ENCODE data around the gene FMNL2.

Gene FMNL2

GRCh38 chr2:152483276-152484063 lies 148.5 kb downstream of the FMNL2 start:
- no peaks in the 10 kb centered on the region for H3K4me1 ChIP-seq (ENCODE audit: control insufficient read depth, insufficient read depth, low read length)

GRCh38 chr2:152485954-152486736 lies 151.2 kb downstream of the FMNL2 start:
- H3K9ac ChIP-seq (ENCODE audit: low read length in 2 of 2) = no peak overlapping the region
- no peak overlapping the region for H3K4me3 ChIP-seq (ENCODE audit: low read length in 2 of 2)
- no peaks in the 10 kb centered on the region for H3K9me3 ChIP-seq (ENCODE audit: control insufficient read depth in 2 of 2, low read length in 2 of 2)
- H3K36me3 ChIP-seq (ENCODE audit: control insufficient read depth in 2 of 2, insufficient read depth in 2 of 2, low read length in 2 of 2) = no peaks in the 10 kb centered on the region
- no peaks in the 10 kb centered on the region for H3K27me3 ChIP-seq (ENCODE audit: control insufficient read depth in 1 of 2, insufficient read depth in 2 of 2, low read length in 2 of 2)
- H3K4me1 ChIP-seq (ENCODE audit: control insufficient read depth, insufficient read depth, low read length) = peaks cover 12% of the 10 kb centered on the region
- no peak overlapping the region for H3K27ac ChIP-seq (ENCODE audit: low read length)

More at GRCh38 chr2:152483276-152484063, 148.5 kb downstream of the FMNL2 start:
- Histone ChIP-seq H3K36me3 (ENCODE audit: control insufficient read depth in 2 of 2, insufficient read depth in 2 of 2, low read length in 2 of 2) (no peaks in the 10 kb centered on the region), H3K27me3 (ENCODE audit: control insufficient read depth in 1 of 2, insufficient read depth in 2 of 2, low read length in 2 of 2) (no peaks in the 10 kb centered on the region), H3K4me3 (ENCODE audit: low read length in 2 of 2) (no peak overlapping the region), H3K9ac (ENCODE audit: low read length in 2 of 2) (no peak overlapping the region), H3K27ac (ENCODE audit: low read length) (no peak overlapping the region), H3K9me3 (ENCODE audit: control insufficient read depth in 2 of 2, low read length in 2 of 2) (no peaks in the 10 kb centered on the region)

- H3K27ac ChIP-seq (ENCODE audit: low read length) = no peak overlapping the region
- H3K9me3 ChIP-seq (ENCODE audit: control insufficient read depth in 2 of 2, low read length in 2 of 2) = no peaks in the 10 kb centered on the region
- H3K36me3 ChIP-seq (ENCODE audit: control insufficient read depth in 2 of 2, insufficient read depth in 2 of 2, low read length in 2 of 2) = no peaks in the 10 kb centered on the region
- no peak overlapping the region for H3K9ac ChIP-seq (ENCODE audit: low read length in 2 of 2)
- H3K4me3 ChIP-seq (ENCODE audit: low read length in 2 of 2) = no peak overlapping the region
- no peaks in the 10 kb centered on the region for H3K27me3 ChIP-seq (ENCODE audit: control insufficient read depth in 1 of 2, insufficient read depth in 2 of 2, low read length in 2 of 2)
- peaks cover 13% of the 10 kb centered on the region for H3K4me1 ChIP-seq (ENCODE audit: control insufficient read depth, insufficient read depth, low read length)
Measured at GRCh38 chr2:152486737-152487400, 151.9 kb downstream of the FMNL2 start.

- no peaks in the 10 kb centered on the region for H3K27me3 ChIP-seq (ENCODE audit: control insufficient read depth in 1 of 2, insufficient read depth in 2 of 2, low read length in 2 of 2)
- H3K4me3 ChIP-seq (ENCODE audit: low read length in 2 of 2) = no peak overlapping the region
- H3K27ac ChIP-seq (ENCODE audit: low read length) = no peak overlapping the region
- H3K9me3 ChIP-seq (ENCODE audit: control insufficient read depth in 2 of 2, low read length in 2 of 2) = no peaks in the 10 kb centered on the region
- no peaks in the 10 kb centered on the region for H3K36me3 ChIP-seq (ENCODE audit: control insufficient read depth in 2 of 2, insufficient read depth in 2 of 2, low read length in 2 of 2)
- H3K9ac ChIP-seq (ENCODE audit: low read length in 2 of 2) = no peak overlapping the region
- peaks cover 13% of the 10 kb centered on the region for H3K4me1 ChIP-seq (ENCODE audit: control insufficient read depth, insufficient read depth, low read length)
Measured at GRCh38 chr2:152488075-152488474, 153.1 kb downstream of the FMNL2 start.

- H3K27ac ChIP-seq (ENCODE audit: low read length) = no peak overlapping the region
- H3K9me3 ChIP-seq (ENCODE audit: control insufficient read depth in 2 of 2, low read length in 2 of 2) = no peaks in the 10 kb centered on the region
- no peaks in the 10 kb centered on the region for H3K27me3 ChIP-seq (ENCODE audit: control insufficient read depth in 1 of 2, insufficient read depth in 2 of 2, low read length in 2 of 2)
- no peak overlapping the region for H3K4me3 ChIP-seq (ENCODE audit: low read length in 2 of 2)
- H3K4me1 ChIP-seq (ENCODE audit: control insufficient read depth, insufficient read depth, low read length) = peaks cover 13% of the 10 kb centered on the region
- no peak overlapping the region for H3K9ac ChIP-seq (ENCODE audit: low read length in 2 of 2)
- H3K36me3 ChIP-seq (ENCODE audit: control insufficient read depth in 2 of 2, insufficient read depth in 2 of 2, low read length in 2 of 2) = no peaks in the 10 kb centered on the region
Measured at GRCh38 chr2:152489364-152489763, 154.4 kb downstream of the FMNL2 start.

- no peaks in the 10 kb centered on the region for H3K9me3 ChIP-seq (ENCODE audit: control insufficient read depth in 2 of 2, low read length in 2 of 2)
- H3K4me3 ChIP-seq (ENCODE audit: low read length in 2 of 2) = peak overlapping the region in 1 of 2 donors; percentile 23
- peaks cover 13% of the 10 kb centered on the region for H3K4me1 ChIP-seq (ENCODE audit: control insufficient read depth, insufficient read depth, low read length)
- H3K27me3 ChIP-seq (ENCODE audit: control insufficient read depth in 1 of 2, insufficient read depth in 2 of 2, low read length in 2 of 2) = no peaks in the 10 kb centered on the region
- H3K36me3 ChIP-seq (ENCODE audit: control insufficient read depth in 2 of 2, insufficient read depth in 2 of 2, low read length in 2 of 2) = no peaks in the 10 kb centered on the region
- H3K27ac ChIP-seq (ENCODE audit: low read length) = peak overlapping the region; percentile 20
- peak overlapping the region in 1 of 2 donors; percentile 31 for H3K9ac ChIP-seq (ENCODE audit: low read length in 2 of 2)
Measured at GRCh38 chr2:152490686-152491455, 155.9 kb downstream of the FMNL2 start.

- no peak overlapping the region for H3K9ac ChIP-seq (ENCODE audit: low read length in 2 of 2)
- H3K27me3 ChIP-seq (ENCODE audit: control insufficient read depth in 1 of 2, insufficient read depth in 2 of 2, low read length in 2 of 2) = no peaks in the 10 kb centered on the region
- no peaks in the 10 kb centered on the region for H3K36me3 ChIP-seq (ENCODE audit: control insufficient read depth in 2 of 2, insufficient read depth in 2 of 2, low read length in 2 of 2)
- no peak overlapping the region for H3K27ac ChIP-seq (ENCODE audit: low read length)
- H3K4me1 ChIP-seq (ENCODE audit: control insufficient read depth, insufficient read depth, low read length) = peaks cover 13% of the 10 kb centered on the region
- no peaks in the 10 kb centered on the region for H3K9me3 ChIP-seq (ENCODE audit: control insufficient read depth in 2 of 2, low read length in 2 of 2)
- H3K4me3 ChIP-seq (ENCODE audit: low read length in 2 of 2) = no peak overlapping the region
Measured at GRCh38 chr2:152492131-152492530, 157.2 kb downstream of the FMNL2 start.

GRCh38 chr2:152492911-152493310 lies 157.9 kb downstream of the FMNL2 start:
- H3K27ac ChIP-seq (ENCODE audit: low read length) = no peak overlapping the region
- no peak overlapping the region for H3K4me3 ChIP-seq (ENCODE audit: low read length in 2 of 2)

GRCh38 chr2:152493417-152493816 lies 158.4 kb downstream of the FMNL2 start:
- Histone ChIP-seq H3K4me3 (ENCODE audit: low read length in 2 of 2) (no peak overlapping the region), H3K27me3 (ENCODE audit: control insufficient read depth in 1 of 2, insufficient read depth in 2 of 2, low read length in 2 of 2) (no peaks in the 10 kb centered on the region), H3K9ac (ENCODE audit: low read length in 2 of 2) (no peak overlapping the region), H3K9me3 (ENCODE audit: control insufficient read depth in 2 of 2, low read length in 2 of 2) (no peaks in the 10 kb centered on the region), H3K4me1 (ENCODE audit: control insufficient read depth, insufficient read depth, low read length) (peaks cover 13% of the 10 kb centered on the region), H3K36me3 (ENCODE audit: control insufficient read depth in 2 of 2, insufficient read depth in 2 of 2, low read length in 2 of 2) (no peaks in the 10 kb centered on the region), H3K27ac (ENCODE audit: low read length) (no peak overlapping the region)

More at GRCh38 chr2:152492911-152493310, 157.9 kb downstream of the FMNL2 start:
- peaks cover 13% of the 10 kb centered on the region for H3K4me1 ChIP-seq (ENCODE audit: control insufficient read depth, insufficient read depth, low read length)
- no peaks in the 10 kb centered on the region for H3K9me3 ChIP-seq (ENCODE audit: control insufficient read depth in 2 of 2, low read length in 2 of 2)
- H3K9ac ChIP-seq (ENCODE audit: low read length in 2 of 2) = no peak overlapping the region
- no peaks in the 10 kb centered on the region for H3K36me3 ChIP-seq (ENCODE audit: control insufficient read depth in 2 of 2, insufficient read depth in 2 of 2, low read length in 2 of 2)
- H3K27me3 ChIP-seq (ENCODE audit: control insufficient read depth in 1 of 2, insufficient read depth in 2 of 2, low read length in 2 of 2) = no peaks in the 10 kb centered on the region

GRCh38 chr2:152493945-152494528 lies 159.1 kb downstream of the FMNL2 start:
- no peaks in the 10 kb centered on the region for H3K9me3 ChIP-seq (ENCODE audit: control insufficient read depth in 2 of 2, low read length in 2 of 2)
- H3K27ac ChIP-seq (ENCODE audit: low read length) = no peak overlapping the region
- peaks cover 13% of the 10 kb centered on the region for H3K4me1 ChIP-seq (ENCODE audit: control insufficient read depth, insufficient read depth, low read length)
- no peaks in the 10 kb centered on the region for H3K27me3 ChIP-seq (ENCODE audit: control insufficient read depth in 1 of 2, insufficient read depth in 2 of 2, low read length in 2 of 2)
- H3K4me3 ChIP-seq (ENCODE audit: low read length in 2 of 2) = no peak overlapping the region
- H3K36me3 ChIP-seq (ENCODE audit: control insufficient read depth in 2 of 2, insufficient read depth in 2 of 2, low read length in 2 of 2) = no peaks in the 10 kb centered on the region
- H3K9ac ChIP-seq (ENCODE audit: low read length in 2 of 2) = no peak overlapping the region

Measured in stomach smooth muscle (tissue), 2 donors.